HT1080 (cell line): ENCODE results near the gene RTL1. TPM values are rescaled to one million over a fixed set of nuclear protein-coding genes. Genes with fewer than 3 reads are reported as not detected.

Experiments used
- DNase-seq: peaks from one replicate; pipeline ENCODE4 v3.0.0-alpha.2; 2015; ENCODE audit warnings: low read depth
- total RNA-seq: library from RNA; depleted of rRNA; stranded (reverse); fragments of >200 nt; shearing (Covaris generic); gene quantifications from 2 replicates; pipeline ENCODE4 v1.2.3, GENCODE V29; 2014

Gene RTL1
- total RNA-seq, 1 experiment from 2014 or later: 0.16 TPM

DNA sequence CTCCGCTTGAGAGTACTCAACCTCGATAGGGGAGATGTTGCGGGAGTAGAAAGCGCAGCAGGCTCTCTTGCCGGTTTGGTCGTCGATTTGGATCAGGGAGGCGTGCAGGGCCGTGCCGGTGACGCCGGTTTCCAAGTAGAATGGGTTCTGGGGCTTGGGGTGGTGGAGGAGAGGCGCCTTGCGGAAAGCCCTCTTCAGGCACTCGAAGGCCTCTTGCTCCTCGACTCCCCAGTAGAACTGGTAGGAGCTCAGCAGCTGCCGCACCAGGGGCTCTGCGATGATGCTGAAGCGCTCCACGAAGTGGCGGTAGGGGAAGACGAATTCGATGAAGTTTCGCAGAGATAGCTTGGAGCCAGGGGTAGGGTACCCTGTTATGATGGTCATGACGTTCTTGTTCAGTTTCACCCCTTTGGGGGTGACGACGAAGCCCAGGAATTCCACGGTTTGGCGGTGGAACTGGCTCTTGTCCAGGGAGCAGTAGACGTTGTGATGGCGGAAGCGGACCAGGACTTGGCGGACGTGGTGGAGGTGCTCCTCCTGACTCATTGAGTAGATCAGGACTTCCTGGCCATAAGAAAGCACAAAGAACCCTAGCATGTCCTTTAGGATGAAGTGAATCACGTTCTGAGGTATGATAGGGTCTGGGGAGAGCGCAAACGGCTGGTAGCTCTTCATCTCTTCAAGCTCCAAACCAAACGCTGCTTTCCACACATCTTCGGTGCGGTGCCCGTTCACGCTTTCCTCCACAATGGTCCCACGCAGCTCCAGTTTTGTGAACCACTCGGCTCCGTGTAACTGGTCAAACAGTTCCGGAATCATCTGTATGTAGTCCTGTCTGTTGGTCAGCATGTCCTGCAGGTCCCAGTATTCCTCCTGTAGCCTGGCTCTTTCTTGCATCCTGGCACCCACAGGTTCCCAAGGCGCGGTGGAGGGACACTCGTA is 21.2 kb downstream of the RTL1 start:
- no peak for DNase-seq

DNA sequence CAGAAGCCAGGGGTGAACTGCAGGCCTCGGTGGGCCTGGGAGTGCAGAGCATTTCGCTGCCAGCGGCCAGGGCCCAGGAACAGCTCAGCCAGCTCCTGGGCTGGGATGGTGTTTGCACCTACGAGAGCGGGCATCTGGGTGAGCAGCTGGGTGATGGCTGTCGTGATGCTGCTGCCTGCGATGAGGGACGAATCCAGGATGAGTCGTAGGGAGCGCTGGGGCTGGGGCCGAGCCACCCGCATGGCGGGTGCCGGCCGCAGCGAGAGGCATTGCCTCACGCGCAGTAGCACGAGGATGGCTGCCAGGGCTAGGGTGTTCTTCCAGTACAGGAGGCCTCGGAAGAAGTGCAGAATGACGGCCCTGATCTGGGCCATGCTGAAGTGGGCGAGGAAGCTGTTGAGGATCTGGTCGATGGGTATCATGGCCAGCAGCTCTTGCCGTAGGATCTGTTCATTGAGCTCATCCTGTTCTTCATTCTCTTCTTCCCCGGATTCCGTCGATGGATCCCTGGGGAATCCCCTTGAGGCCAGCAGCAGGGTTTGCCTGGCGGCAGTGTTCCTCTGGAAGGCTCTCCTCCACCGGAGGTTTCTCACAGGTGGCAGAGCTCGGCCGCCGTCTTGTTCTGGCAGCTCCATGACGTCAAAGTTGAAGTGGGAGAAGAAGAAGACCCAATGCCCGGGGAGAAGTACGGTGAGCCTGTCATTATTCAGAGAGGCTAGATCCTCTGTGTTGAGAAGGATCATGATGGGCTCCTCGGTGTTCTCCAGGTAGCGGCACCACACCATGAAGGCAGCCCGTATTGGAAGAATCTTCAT is 22.1 kb downstream of the RTL1 start:
- DNase-seq: no peak

DNA sequence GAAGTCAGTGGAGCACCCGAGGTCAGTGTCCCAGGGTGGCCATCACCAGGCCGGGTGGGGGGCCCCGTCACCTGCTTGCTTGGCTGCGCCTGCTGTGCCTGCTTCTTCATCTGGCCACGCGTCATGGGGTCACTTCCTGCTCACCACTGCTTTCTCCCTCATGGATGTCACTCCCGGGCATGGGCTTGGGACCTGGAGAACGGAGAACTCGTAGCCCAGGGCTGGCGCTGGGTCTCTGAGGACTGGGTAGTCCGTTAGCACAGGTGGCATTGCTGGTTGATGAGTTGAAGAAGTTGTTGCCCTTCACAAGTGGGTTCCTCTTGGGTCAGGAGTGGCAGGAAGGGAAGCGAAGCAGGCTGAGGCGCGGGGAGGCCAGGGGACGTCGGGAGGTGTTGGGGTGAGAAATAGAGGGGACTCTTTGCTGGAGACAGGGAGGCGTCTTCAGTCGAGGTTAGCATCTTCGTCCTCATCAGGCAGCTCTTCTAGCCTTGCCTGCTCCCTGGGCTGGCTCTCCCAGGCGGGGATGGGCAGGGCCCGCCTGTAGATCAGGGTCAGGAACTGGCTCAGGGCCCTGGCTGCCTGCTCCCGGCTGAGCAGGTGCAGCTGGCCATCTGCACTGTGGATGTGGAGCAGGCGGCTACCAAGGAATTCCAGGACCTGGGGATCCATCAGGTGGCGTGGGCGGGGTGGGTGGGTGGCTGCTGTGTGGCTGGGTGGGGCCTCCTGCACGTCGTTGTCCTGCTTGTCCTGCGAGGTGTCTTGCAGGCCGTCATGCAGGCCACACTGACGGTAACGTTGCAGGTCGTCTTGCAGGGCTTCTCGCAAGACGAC is 23.0 kb downstream of the RTL1 start:
- no peak for DNase-seq

DNA sequence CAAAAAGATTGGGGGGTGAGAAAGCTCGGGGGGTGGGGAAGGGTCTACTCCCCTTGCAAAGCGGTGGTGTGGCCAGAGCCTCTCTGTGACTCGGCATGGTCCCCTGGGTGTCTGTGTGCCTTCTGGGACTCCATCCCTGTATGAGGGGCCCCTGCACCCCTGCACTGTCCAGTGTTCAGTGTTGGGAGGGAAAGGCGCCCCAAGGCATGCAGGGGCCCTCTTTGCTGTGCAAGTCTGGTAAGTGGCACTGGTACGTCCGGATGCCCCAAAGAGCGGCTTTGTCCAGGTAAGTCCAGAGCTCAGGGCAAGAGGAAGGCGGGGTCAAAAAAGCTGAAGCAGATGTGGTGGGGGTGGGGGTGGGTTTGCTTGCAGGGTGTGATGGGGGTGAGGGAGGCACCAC is 23.7 kb downstream of the RTL1 start:
- no peak for DNase-seq

DNA sequence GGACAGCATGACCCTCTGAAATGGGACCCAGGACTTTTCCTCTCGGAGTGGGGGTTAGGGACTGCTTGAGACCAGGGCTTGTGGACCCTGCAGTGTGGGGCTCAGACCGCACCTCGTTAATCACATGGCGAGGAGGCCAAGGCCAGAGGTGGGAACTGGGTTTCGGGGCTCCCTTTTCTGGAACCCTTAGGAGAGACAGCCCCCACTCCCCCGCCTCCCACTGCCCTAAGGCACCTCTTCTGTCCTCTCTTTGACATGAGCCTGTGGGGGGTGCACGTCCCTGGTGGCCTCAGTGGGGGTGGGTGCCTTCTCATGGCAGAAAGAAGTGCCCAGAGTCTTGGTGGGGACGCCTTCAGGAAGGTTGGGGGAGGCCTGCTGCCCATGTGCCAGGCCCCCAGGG is 24.3 kb downstream of the RTL1 start:
- DNase-seq: no peak

DNA sequence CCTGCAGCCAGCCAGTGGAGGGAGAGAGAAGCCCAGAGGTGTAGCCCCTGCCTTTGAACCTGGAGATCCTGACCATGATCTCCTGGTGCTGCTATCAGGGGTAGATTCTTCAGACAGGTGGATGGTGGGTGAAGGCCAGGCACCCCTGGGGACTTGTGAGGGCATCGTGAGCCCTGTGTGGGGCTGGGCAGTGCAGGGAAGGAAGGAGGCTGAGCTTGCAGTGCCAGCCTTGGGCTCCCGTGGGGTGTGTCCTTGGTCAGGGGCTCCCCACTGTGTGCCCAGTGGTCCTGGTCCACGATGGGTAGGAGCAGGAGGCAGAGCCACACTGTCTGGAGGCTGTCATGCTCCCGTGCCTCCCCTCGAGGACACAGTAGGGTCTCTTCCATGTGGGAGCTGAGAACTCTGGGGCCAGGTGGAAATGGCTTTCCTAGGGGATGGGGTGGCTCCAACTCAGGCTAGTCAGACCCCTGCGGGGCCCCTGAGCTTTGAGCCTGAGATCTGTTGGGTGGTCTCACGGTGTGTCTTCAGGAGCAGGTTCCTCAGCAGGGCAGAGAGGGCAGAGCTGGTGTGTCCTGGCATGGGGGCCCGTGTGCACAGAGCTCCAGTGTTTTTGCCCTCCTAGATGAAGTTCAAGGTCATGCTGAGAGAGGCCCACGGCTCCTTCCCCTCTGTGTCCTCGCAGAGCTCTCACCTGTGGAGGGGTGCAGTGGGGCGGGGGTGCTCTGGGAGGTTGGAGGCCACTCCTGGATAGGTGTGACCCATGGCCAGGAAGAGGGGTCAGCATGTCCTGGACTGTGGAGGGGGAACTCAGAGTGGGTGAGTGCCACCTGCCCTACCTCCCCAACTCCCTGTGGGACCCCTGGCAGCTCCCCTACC is 25.0 kb downstream of the RTL1 start:
- no peak for DNase-seq

DNA sequence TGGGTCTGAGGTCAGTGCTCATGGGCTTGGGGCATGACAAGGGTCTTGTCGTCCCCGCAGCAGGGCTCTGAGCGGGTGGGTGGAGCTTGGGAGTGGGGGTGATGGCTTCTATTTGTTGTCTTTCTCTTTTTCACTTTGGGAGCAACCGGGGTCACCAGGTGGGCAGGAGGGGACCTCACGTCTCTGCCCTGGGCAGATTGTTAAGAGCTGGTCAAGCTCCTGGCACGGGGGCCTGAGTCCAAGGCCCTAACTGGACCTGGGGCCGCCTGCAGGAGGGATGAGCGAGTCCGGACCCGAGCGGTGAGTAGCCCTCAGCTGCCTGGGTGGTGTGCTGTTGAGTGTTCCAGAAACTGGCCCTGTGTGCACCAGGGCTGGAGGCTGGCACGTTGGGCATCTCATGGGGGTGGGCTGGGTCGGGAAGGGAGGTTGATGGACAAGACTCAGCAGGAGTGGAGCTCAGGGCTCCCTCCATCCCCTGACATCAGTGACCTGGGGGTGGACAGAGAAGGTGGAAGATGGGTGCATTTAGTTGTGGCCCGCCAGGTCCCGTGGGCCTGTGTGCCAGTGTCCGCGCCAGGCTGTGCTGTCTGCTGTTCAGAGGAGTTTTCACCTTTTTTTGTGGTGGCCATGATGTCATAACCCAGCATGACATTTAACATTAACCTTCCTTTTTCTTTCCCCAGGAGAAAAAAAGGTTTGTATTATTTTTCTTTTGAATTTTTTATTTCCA is 27.5 kb downstream of the RTL1 start:
- DNase-seq: no peak

DNA sequence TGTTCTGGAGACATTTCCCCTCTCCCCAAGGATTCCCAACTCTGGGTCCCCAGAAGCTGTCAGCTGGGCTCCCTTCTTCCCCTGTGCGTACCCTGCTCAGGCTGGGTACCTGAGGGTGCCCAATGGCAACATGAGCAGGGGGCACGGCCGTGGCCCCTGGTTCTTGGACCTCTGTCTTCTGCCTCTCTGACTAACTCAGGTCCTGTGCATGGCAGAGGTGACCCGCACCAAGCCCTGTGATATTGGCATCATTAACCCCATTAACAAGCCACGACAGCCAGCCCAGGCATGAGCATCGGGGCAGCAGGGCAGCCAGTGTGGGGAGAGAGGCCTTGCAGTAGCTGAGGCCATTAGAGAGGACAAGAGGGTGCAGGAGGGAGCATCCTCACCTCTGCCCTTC is 28.4 kb downstream of the RTL1 start:
- DNase-seq: no peak

DNA sequence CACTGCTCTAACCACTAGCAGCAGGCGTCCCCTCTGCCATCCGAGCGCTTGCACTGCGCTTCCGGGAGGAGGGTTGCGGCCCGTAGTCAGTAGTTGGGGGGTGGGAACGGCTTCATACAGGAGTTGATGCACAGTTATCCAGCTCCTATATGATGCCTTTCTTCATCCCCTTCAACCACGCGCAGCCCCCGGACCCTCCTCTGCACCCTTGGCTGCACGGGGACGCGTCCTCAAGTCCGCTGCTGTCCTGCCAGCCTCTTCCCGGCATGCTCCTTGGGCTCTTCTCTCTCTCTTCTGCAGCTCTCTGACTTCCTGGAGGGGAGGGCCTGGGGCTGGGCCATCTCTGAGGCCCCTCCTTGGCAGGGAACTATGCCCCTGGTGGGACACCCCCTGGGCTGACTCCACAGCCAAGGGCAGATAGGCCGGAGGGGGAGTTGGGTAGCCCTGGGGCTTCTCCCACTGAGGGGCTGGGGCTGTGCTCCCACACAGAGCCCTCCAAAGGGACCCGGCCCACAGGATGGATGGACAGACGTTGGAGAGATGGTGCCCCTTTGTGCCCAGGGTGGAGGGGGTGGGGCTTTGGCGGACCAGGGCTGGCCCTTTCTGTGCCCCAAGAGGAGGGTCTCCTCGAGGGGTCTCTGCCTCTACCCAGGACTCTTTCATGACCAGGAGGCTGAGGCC is 29.0 kb downstream of the RTL1 start:
- DNase-seq: no peak

DNA sequence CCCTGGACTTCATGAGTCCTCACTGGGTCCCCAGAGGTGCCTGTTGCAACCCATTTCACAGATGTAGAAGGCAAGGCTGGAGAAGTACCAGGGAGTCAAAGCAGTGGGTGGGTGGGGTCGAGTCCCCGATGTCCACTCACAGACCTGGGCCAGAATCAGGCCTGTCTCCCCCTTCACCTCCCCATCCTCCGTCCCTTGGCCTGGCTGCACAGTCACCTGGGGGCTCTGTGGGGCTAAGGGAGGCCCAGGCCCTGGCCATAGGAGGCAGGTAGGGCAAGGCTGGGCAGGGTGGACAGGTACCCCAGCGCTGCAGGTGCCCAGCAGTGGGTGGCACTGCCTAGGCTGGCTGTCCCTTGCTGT is 29.5 kb downstream of the RTL1 start:
- no peak for DNase-seq

DNA sequence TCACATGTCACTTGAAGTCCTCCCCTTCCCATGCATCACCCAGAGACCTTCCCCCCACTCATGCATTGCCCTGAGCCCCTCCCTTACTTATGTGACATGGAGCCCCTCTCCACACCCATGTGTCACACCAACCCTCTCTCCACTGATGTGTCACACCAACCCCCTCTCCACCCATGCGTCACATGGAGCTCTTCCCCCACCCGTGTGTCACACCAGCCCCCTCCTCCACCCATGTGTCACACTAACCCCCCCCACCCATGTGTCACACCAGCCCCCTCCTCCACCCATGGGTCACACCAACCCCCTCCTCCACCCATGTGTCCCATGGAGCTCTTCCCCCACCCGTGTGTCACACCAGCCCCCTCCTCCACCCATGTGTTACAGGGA is 30.4 kb downstream of the RTL1 start:
- DNase-seq: no peak

DNA sequence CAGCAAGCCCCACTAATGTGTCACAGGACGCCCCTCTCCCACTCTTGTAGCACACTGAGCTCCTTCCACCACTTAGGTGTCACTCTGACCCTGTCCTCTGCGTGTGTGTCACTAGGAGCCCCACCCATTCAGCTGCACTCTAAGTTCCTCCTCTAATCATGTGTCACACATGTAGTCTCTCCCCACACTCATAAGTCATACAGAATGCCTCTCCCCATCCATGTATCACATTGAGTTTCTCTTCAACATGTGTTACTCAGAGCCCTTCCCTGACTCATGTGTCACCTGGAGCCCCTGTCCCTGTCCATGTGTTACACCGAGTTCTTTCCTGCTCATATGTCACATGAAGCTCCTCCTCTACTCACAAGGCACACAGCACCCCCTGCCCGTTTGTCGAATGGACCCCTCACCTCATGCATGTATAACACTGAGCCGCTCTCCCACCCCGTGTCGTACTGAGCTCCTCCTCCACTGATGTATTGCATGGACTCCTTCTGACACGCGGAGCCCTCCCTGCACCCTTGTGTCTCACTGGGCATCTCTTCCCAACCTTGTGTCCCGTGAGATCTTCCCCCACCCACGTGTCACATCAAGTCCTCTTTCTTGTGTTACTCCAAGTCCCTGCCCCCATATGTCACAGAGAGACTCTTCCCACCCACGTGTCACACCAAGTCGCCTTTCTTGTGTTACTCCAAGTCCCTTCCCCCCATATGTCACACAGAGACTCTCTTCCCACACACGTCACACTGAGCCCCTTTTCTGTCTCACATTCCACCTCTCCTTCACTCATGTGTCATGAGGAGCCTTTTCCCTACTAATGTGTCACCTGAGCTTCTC is 31.0 kb downstream of the RTL1 start:
- DNase-seq: no peak

DNA sequence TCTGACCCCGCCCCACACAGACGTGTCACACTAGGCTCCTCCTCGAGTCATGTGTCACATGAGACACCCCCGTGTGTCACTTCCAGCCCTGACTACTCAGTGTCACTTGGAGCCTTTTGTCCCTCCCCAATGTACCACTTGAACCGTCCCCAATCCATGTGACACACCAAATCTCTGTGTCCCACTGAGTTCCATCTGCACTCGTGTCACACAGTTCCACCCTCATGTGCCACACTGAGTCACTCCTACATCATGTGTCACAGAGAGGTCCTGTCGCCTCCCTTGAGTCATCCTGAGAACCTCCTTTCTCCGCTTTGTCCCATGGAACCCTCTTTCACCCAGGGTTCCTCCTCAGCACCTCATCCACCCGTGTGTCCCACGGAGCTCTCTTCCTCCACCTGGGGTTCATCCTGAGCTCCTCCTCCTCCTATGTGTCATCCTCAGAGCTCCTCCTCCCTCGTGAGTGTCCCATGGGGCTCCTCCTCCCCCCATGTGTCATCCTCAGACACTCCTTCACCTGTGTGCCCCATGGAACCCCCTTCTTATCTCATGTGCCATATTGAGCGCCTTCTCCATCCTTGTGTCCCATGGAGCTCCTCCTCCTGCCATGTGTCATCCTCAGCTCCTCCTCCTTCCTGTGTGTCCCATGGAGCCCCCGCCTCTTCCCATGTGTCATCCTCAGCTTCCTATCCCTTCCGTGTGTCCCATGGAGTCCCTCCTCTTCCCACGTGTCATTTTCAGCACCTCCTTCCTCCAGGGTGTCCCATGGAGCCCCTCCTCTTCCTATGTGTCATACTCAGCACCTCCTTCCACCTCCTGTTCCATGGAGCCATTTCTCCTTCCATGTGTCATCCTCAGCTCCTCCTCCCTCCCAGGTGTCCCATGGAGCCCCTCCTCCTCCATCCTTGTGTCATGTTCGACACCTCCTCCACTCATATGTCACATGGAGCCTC is 32.0 kb downstream of the RTL1 start:
- DNase-seq: peak; percentile 88

DNA sequence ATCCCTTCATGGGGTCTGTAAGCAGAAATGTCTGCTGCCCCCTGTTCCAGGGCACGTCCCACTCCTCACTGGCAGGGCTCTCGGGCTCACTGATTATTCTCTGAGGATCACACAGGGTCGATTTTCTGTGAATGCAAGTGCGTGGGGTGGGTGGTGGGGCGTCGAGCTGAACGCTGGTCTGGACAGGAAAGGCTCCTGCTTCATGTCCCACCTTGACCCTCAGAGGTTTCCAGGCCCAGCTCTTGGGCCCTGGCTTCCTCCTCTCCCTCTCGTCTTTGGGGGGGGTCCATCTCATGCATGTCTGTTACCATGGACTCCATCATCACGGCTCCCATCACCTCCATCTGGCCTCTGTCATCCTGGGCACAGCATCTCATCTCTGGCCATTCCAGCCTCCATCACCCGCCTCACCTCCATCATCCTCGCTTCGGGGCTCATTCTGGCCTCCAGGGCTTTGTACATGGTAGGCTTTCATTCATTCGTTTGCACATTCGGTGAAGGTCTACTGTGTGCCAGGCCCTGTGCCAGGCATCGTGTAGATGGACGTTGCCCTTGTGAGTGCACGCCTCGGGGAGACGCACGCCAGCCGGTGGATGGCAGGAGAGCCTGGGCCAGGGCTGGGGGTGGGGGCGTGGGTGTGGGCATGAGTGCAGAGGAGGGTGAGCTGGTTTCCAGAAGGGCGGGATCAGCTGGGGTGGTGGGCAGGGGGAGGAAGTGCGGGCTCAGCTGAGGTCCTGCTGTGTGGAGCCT is 34.7 kb downstream of the RTL1 start:
- DNase-seq: no peak

DNA sequence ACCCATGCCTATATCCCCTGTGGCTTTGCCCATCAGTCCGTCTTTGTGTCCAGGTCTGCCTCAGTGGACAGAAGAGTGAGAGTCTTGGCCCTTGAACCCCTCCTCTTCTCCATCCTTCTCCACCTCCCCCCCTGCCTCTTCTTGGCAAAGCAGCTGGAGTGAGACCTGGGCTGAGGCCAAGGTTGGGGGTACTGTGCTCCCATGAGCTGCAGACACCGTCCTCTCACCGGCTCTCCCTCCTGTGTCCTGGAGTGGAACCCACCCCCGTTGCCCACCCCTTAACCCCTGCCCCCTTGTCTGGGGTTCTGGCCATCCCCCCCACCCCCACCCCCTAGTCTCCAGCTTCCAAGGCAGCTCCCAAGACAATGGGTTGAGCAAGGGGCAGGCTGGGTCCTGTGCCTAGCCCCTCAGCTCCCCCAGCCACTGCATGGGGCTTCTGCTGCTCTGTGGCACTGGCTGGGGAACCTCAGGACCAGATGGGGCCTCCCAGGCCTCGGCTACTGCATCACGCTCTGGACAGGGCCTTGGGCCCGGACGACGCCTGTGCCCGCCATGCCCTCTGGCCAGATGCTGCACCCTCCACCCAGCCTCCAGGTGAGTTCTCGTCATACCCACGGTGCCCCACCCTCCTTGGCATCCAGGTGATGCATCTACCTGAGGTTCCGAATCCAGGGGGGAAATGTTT is 35.7 kb downstream of the RTL1 start:
- no peak for DNase-seq
